PC-3 (cell line): Measurements from ENCODE around the gene P2RY2.

Experiments used
- CTCF ChIP-seq: fragments of 300-600 bp; sonication (generic); conservative IDR thresholded peaks from 2 replicates; pipeline ENCODE4 v1.5.1; 2017; ENCODE audit warnings: antibody characterized with exemption, low read depth, mild to moderate bottlenecking, low read length
- EZH2 ChIP-seq: fragments of 300-600 bp; sonication (generic); IDR thresholded peaks from one replicate; pipeline ENCODE4 v1.6.1; 2017; ENCODE audit warnings: antibody characterized with exemption, mild to moderate bottlenecking, low read length; ENCODE audit not compliant: unreplicated experiment
- EZH2phosphoT487 ChIP-seq: fragments of 300-600 bp; sonication (generic); IDR thresholded peaks from 2 replicates; pipeline ENCODE4 v1.6.1; 2018; ENCODE audit warnings: mild to moderate bottlenecking, antibody characterized with exemption, low read length, borderline replicate concordance

GRCh38 chr11:73263640-73264039 lies 45.6 kb downstream of the P2RY2 start:
- no peak for TF ChIP-seq CTCF
- TF ChIP-seq EZH2phosphoT487, result no peak
- TF ChIP-seq EZH2, result no peak
